Right atrium auricular region (tissue), 2 donors: ENCODE measurements around the gene CRTAC1. TPM values are rescaled to one million over a fixed set of nuclear protein-coding genes. Genes with fewer than 3 reads are reported as not detected.
A peak's percentile ranks its signal among the peaks of the same experiment; 100 is the strongest.

Experiments used
- DNase-seq: peaks from one replicate; pipeline ENCODE4 v3.0.0-alpha.2; 2019; ENCODE audit warnings: low spot score
- H3K27ac ChIP-seq, 2 donors: fragments of 200-600 bp; sonication (generic); 1 replicate in 1 of 2; 2 replicates in 1 of 2; pipeline ENCODE4 v1.5.1; 2016 to 2019
- H3K27me3 ChIP-seq, 2 donors: fragments of 200-600 bp; sonication (generic); one replicate each; pipeline versions ENCODE4 v1.5.1 to v1.6.0; 2017 to 2019
- H3K36me3 ChIP-seq: fragments of 200-600 bp; sonication (generic); one replicate; pipeline ENCODE4 v1.5.1; 2016
- H3K4me1 ChIP-seq, 2 donors: fragments of 200-600 bp; sonication (generic); one replicate each; pipeline versions ENCODE4 v1.5.1 to v1.6.0; 2017 to 2019
- H3K4me3 ChIP-seq, 2 donors: fragments of 200-600 bp; sonication (generic); 1 replicate in 1 of 2; 2 replicates in 1 of 2; pipeline ENCODE4 v1.5.1; 2017 to 2019; ENCODE audit warnings: mild to moderate bottlenecking in 1 of 2, moderate library complexity in 1 of 2
- H3K9me3 ChIP-seq, 2 donors: fragments of 200-600 bp; sonication (generic); one replicate each; pipeline ENCODE4 v1.5.1; 2019
- CTCF ChIP-seq, 2 donors: fragments of 200-600 bp; sonication (generic); IDR thresholded peaks; one replicate each; pipeline ENCODE4 v1.5.1; 2019; ENCODE audit warnings: antibody characterized with exemption in 2 of 2
- total RNA-seq, 2 donors: library from RNA; depleted of rRNA; stranded (reverse); fragments of >200 nt; gene quantifications; one replicate each; pipeline ENCODE4 v1.1.0, GENCODE V29; 2016

The CRTAC1 gene
- total RNA-seq, 2 donors from 2014 or later, result 3.5 to 5.6 TPM

- Histone ChIP-seq H3K36me3 (no peaks in the 10 kb centered on the region), H3K4me3 (no peak overlapping the region), H3K4me1 (peaks cover 0 to 6% of the 10 kb centered on the region in 2 donors), H3K9me3 (no peaks in the 10 kb centered on the region), H3K27ac (no peak overlapping the region), H3K27me3 (no peaks in the 10 kb centered on the region)
- no peak for DNase-seq
- TF ChIP-seq CTCF (IDR thresholded peaks at IDR 0.05), result no peak
Measured at GRCh38 chr10:97904018-97904381, 126.4 kb downstream of the CRTAC1 start.

GRCh38 chr10:97903128-97904017, 127.0 kb downstream of the CRTAC1 start:
- H3K27ac ChIP-seq, result no peak overlapping the region
- no peak overlapping the region for H3K4me3 ChIP-seq
- no peaks in the 10 kb centered on the region for H3K9me3 ChIP-seq
- peak in 1 of 2 donors; percentile 25 for TF ChIP-seq CTCF (IDR thresholded peaks at IDR 0.05)
- DNase-seq, result no peak
- peaks cover 0 to 11% of the 10 kb centered on the region in 2 donors for H3K4me1 ChIP-seq
- H3K36me3 ChIP-seq, result no peaks in the 10 kb centered on the region
- H3K27me3 ChIP-seq, result no peaks in the 10 kb centered on the region

- Histone ChIP-seq H3K27ac (no peak overlapping the region), H3K4me3 (no peak overlapping the region), H3K27me3 (no peaks in the 10 kb centered on the region), H3K36me3 (no peaks in the 10 kb centered on the region), H3K4me1 (peaks cover 0 to 15% of the 10 kb centered on the region in 2 donors), H3K9me3 (no peaks in the 10 kb centered on the region)
- TF ChIP-seq CTCF (IDR thresholded peaks at IDR 0.05), result no peak
- DNase-seq, result no peak
Measured at GRCh38 chr10:97901381-97901780, 129.0 kb downstream of the CRTAC1 start.

GRCh38 chr10:97898429-97898828, 132.0 kb downstream of the CRTAC1 start:
- Histone ChIP-seq H3K9me3 (no peaks in the 10 kb centered on the region), H3K4me3 (no peak overlapping the region), H3K27ac (no peak overlapping the region), H3K27me3 (no peaks in the 10 kb centered on the region), H3K36me3 (no peaks in the 10 kb centered on the region), H3K4me1 (peaks cover 0 to 9% of the 10 kb centered on the region in 2 donors)
- TF ChIP-seq CTCF (IDR thresholded peaks at IDR 0.05), result no peak
- DNase-seq, result no peak

- Histone ChIP-seq H3K27ac (no peak overlapping the region), H3K4me3 (no peak overlapping the region), H3K36me3 (no peaks in the 10 kb centered on the region), H3K27me3 (no peaks in the 10 kb centered on the region), H3K4me1 (peaks cover 0 to 9% of the 10 kb centered on the region in 2 donors), H3K9me3 (no peaks in the 10 kb centered on the region)
- no peak for DNase-seq
- no peak for TF ChIP-seq CTCF (IDR thresholded peaks at IDR 0.05)
Measured at GRCh38 chr10:97896756-97897358, 133.6 kb downstream of the CRTAC1 start.
